ENCODE data around the gene AKAP13.

Gene AKAP13

GRCh38 chr15:85722374-85723152 lies 342.2 kb downstream of the AKAP13 start:
- H3K4me3 ChIP-seq (ENCODE audit: low read length): no peak overlapping the region
- no peaks in the 10 kb centered on the region for H3K9me3 ChIP-seq (ENCODE audit: control insufficient read depth, low read length)
- H3K9ac ChIP-seq (ENCODE audit: low read length): no peak overlapping the region
- H3K36me3 ChIP-seq (ENCODE audit: control insufficient read depth, insufficient read depth, low read length, severe bottlenecking): peaks cover 72% of the 10 kb centered on the region
- DNase-seq (ENCODE audit: low read depth): no peak
- peaks cover 38% of the 10 kb centered on the region for H3K4me1 ChIP-seq (ENCODE audit: control insufficient read depth, insufficient read depth, low read length)
- no peaks in the 10 kb centered on the region for H3K27me3 ChIP-seq (replicated peaks; ENCODE audit: control insufficient read depth, insufficient read depth, low read length)

- no peak for DNase-seq (ENCODE audit: low read depth)
Observed at GRCh38 chr15:85723960-85724945, 343.9 kb downstream of the AKAP13 start.

GRCh38 chr15:85725019-85725418 lies 344.6 kb downstream of the AKAP13 start:
- H3K4me1 ChIP-seq (ENCODE audit: control insufficient read depth, insufficient read depth, low read length): peaks cover 46% of the 10 kb centered on the region
- H3K36me3 ChIP-seq (ENCODE audit: control insufficient read depth, insufficient read depth, low read length, severe bottlenecking): peaks cover 70% of the 10 kb centered on the region

More at GRCh38 chr15:85723960-85724945, 343.9 kb downstream of the AKAP13 start:
- H3K4me1 ChIP-seq (ENCODE audit: control insufficient read depth, insufficient read depth, low read length): peaks cover 46% of the 10 kb centered on the region
- H3K9ac ChIP-seq (ENCODE audit: low read length): peak overlapping the region; percentile 75
- H3K9me3 ChIP-seq (ENCODE audit: control insufficient read depth, low read length): no peaks in the 10 kb centered on the region
- H3K27me3 ChIP-seq (replicated peaks; ENCODE audit: control insufficient read depth, insufficient read depth, low read length): no peaks in the 10 kb centered on the region
- H3K4me3 ChIP-seq (ENCODE audit: low read length): peak overlapping the region; percentile 42
- peaks cover 70% of the 10 kb centered on the region for H3K36me3 ChIP-seq (ENCODE audit: control insufficient read depth, insufficient read depth, low read length, severe bottlenecking)

GRCh38 chr15:85725564-85725963 lies 345.2 kb downstream of the AKAP13 start:
- Histone ChIP-seq H3K4me1 (ENCODE audit: control insufficient read depth, insufficient read depth, low read length) (peaks cover 49% of the 10 kb centered on the region), H3K4me3 (ENCODE audit: low read length) (peak overlapping the region; percentile 42), H3K36me3 (ENCODE audit: control insufficient read depth, insufficient read depth, low read length, severe bottlenecking) (peaks cover 68% of the 10 kb centered on the region), H3K9me3 (ENCODE audit: control insufficient read depth, low read length) (no peaks in the 10 kb centered on the region), H3K27me3 (replicated peaks; ENCODE audit: control insufficient read depth, insufficient read depth, low read length) (no peaks in the 10 kb centered on the region), H3K9ac (ENCODE audit: low read length) (peak overlapping the region; percentile 72)
- peak; percentile 31 for DNase-seq (ENCODE audit: low read depth)

More at GRCh38 chr15:85725019-85725418, 344.6 kb downstream of the AKAP13 start:
- Histone ChIP-seq H3K9me3 (ENCODE audit: control insufficient read depth, low read length) (no peaks in the 10 kb centered on the region), H3K27me3 (replicated peaks; ENCODE audit: control insufficient read depth, insufficient read depth, low read length) (no peaks in the 10 kb centered on the region), H3K9ac (ENCODE audit: low read length) (peak overlapping the region; percentile 75), H3K4me3 (ENCODE audit: low read length) (peak overlapping the region; percentile 42)
- DNase-seq (ENCODE audit: low read depth): peak; percentile 50

- H3K4me3 ChIP-seq (ENCODE audit: low read length): peak overlapping the region; percentile 46
- peaks cover 68% of the 10 kb centered on the region for H3K36me3 ChIP-seq (ENCODE audit: control insufficient read depth, insufficient read depth, low read length, severe bottlenecking)
- H3K9ac ChIP-seq (ENCODE audit: low read length): peak overlapping the region; percentile 78
- no peaks in the 10 kb centered on the region for H3K27me3 ChIP-seq (replicated peaks; ENCODE audit: control insufficient read depth, insufficient read depth, low read length)
- DNase-seq (ENCODE audit: low read depth): peak; percentile 79
- peaks cover 54% of the 10 kb centered on the region for H3K4me1 ChIP-seq (ENCODE audit: control insufficient read depth, insufficient read depth, low read length)
- no peaks in the 10 kb centered on the region for H3K9me3 ChIP-seq (ENCODE audit: control insufficient read depth, low read length)
Observed at GRCh38 chr15:85726454-85726853, 346.1 kb downstream of the AKAP13 start.

GRCh38 chr15:85727068-85727467 lies 346.7 kb downstream of the AKAP13 start:
- H3K9ac ChIP-seq (ENCODE audit: low read length): peak overlapping the region; percentile 78
- peaks cover 54% of the 10 kb centered on the region for H3K4me1 ChIP-seq (ENCODE audit: control insufficient read depth, insufficient read depth, low read length)
- peak overlapping the region; percentile 46 for H3K4me3 ChIP-seq (ENCODE audit: low read length)
- no peaks in the 10 kb centered on the region for H3K9me3 ChIP-seq (ENCODE audit: control insufficient read depth, low read length)
- H3K27me3 ChIP-seq (replicated peaks; ENCODE audit: control insufficient read depth, insufficient read depth, low read length): no peaks in the 10 kb centered on the region
- H3K36me3 ChIP-seq (ENCODE audit: control insufficient read depth, insufficient read depth, low read length, severe bottlenecking): peaks cover 68% of the 10 kb centered on the region
- DNase-seq (ENCODE audit: low read depth): peak; percentile 78

GRCh38 chr15:85730001-85730820 lies 349.8 kb downstream of the AKAP13 start:
- Histone ChIP-seq H3K27me3 (replicated peaks; ENCODE audit: control insufficient read depth, insufficient read depth, low read length) (no peaks in the 10 kb centered on the region), H3K4me3 (ENCODE audit: low read length) (no peak overlapping the region), H3K36me3 (ENCODE audit: control insufficient read depth, insufficient read depth, low read length, severe bottlenecking) (peaks cover 74% of the 10 kb centered on the region), H3K9me3 (ENCODE audit: control insufficient read depth, low read length) (peaks cover 18% of the 10 kb centered on the region), H3K9ac (ENCODE audit: low read length) (no peak overlapping the region), H3K4me1 (ENCODE audit: control insufficient read depth, insufficient read depth, low read length) (peaks cover 37% of the 10 kb centered on the region)
- peak; percentile 86 for DNase-seq (ENCODE audit: low read depth)

- H3K4me3 ChIP-seq (ENCODE audit: low read length): no peak overlapping the region
- DNase-seq (ENCODE audit: low read depth): peak; percentile 11
Observed at GRCh38 chr15:85733416-85733815, 353.0 kb downstream of the AKAP13 start.

GRCh38 chr15:85737061-85737460 lies 356.7 kb downstream of the AKAP13 start:
- H3K27me3 ChIP-seq (replicated peaks; ENCODE audit: control insufficient read depth, insufficient read depth, low read length): no peaks in the 10 kb centered on the region
- H3K4me3 ChIP-seq (ENCODE audit: low read length): no peak overlapping the region
- peaks cover 18% of the 10 kb centered on the region for H3K9me3 ChIP-seq (ENCODE audit: control insufficient read depth, low read length)
- DNase-seq (ENCODE audit: low read depth): no peak
- peaks cover 3% of the 10 kb centered on the region for H3K4me1 ChIP-seq (ENCODE audit: control insufficient read depth, insufficient read depth, low read length)
- H3K9ac ChIP-seq (ENCODE audit: low read length): no peak overlapping the region
- H3K36me3 ChIP-seq (ENCODE audit: control insufficient read depth, insufficient read depth, low read length, severe bottlenecking): peaks cover 88% of the 10 kb centered on the region

More at GRCh38 chr15:85733416-85733815, 353.0 kb downstream of the AKAP13 start:
- H3K27me3 ChIP-seq (replicated peaks; ENCODE audit: control insufficient read depth, insufficient read depth, low read length): no peaks in the 10 kb centered on the region
- peaks cover 7% of the 10 kb centered on the region for H3K4me1 ChIP-seq (ENCODE audit: control insufficient read depth, insufficient read depth, low read length)
- H3K9me3 ChIP-seq (ENCODE audit: control insufficient read depth, low read length): peaks cover 18% of the 10 kb centered on the region
- no peak overlapping the region for H3K9ac ChIP-seq (ENCODE audit: low read length)
- peaks cover 90% of the 10 kb centered on the region for H3K36me3 ChIP-seq (ENCODE audit: control insufficient read depth, insufficient read depth, low read length, severe bottlenecking)

GRCh38 chr15:85741021-85741421 lies 360.6 kb downstream of the AKAP13 start:
- Histone ChIP-seq H3K27me3 (replicated peaks; ENCODE audit: control insufficient read depth, insufficient read depth, low read length) (no peaks in the 10 kb centered on the region), H3K9me3 (ENCODE audit: control insufficient read depth, low read length) (no peaks in the 10 kb centered on the region), H3K9ac (ENCODE audit: low read length) (no peak overlapping the region), H3K4me3 (ENCODE audit: low read length) (no peak overlapping the region), H3K36me3 (ENCODE audit: control insufficient read depth, insufficient read depth, low read length, severe bottlenecking) (peaks cover 83% of the 10 kb centered on the region), H3K4me1 (ENCODE audit: control insufficient read depth, insufficient read depth, low read length) (peaks cover 21% of the 10 kb centered on the region)
- DNase-seq (ENCODE audit: low read depth): no peak
